HFFc6 (cell line): ENCODE results near the gene GAREM1. TPM values are rescaled to one million over a fixed set of nuclear protein-coding genes. Genes with fewer than 3 reads are reported as not detected.

ENCODE experiments used
- DNase-seq: peaks from one replicate; pipeline ENCODE4 v3.0.0-alpha.2; 2018
- H3K27ac Mint-ChIP-seq: 2 replicates; pipeline ENCODE4 v1.8.0; 2020; ENCODE audit warnings: mild to moderate bottlenecking, mixed read lengths
- H3K27me3 Mint-ChIP-seq: 2 replicates; pipeline ENCODE4 v1.8.0; 2021; ENCODE audit warnings: mild to moderate bottlenecking, moderate library complexity, mixed read lengths; ENCODE audit not compliant: insufficient read depth
- H3K36me3 Mint-ChIP-seq: 2 replicates; pipeline ENCODE4 v1.8.0; 2021; ENCODE audit warnings: low read depth, mixed read lengths
- H3K4me1 Mint-ChIP-seq: 2 replicates; pipeline ENCODE4 v1.8.0; 2020; ENCODE audit warnings: low read depth, mixed read lengths
- H3K4me3 Mint-ChIP-seq: 2 replicates; pipeline ENCODE4 v1.8.0; 2020; ENCODE audit warnings: mild to moderate bottlenecking, moderate library complexity, mixed read lengths
- H3K9me3 Mint-ChIP-seq: 2 replicates; pipeline ENCODE4 v1.8.0; 2020; ENCODE audit warnings: mild to moderate bottlenecking, mixed read lengths
- total RNA-seq, 6 experiments: library from RNA; stranded (reverse); fragmentation: NEBNext Ultra II Directional; extraction: Animal tissue kit (Norgen Biotek cat#: 25700); gene quantifications; 2 replicates in 1 of 6; 3 replicates in 5 of 6; pipeline ENCODE4 v1.2.3, GENCODE V29; 2021
- TF ChIP-seq, protein P1 (sequence below): fragments of 200-600 bp; sonication (generic); IDR thresholded peaks from 2 replicates; pipeline ENCODE4 v1.5.0; 2021; ENCODE audit warnings: antibody characterized with exemption, mild to moderate bottlenecking

GAREM1 gene
- total RNA-seq, 6 experiments from 2014 or later = 0.03 to 0.31 (median 0.08) TPM

DNA sequence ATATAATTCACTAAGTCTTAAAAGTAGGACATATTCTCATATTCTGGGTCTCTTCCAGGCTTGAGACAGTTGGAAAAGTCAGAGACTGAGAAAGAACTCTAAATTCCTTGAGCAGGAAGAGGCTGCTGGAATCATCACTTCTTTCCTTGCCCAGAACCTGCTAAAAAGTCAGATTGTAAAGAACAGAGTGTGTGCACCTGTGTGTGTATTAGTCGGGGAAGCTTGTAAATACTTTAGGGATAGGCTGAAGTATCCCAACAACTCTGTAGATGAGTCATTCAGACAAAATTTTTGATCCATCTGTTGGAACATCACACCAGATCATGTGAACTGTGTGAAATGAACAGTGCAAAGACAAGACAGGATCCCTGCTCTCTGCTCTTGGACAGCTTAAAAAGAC lies 16.1 kb downstream of the GAREM1 start:
- H3K36me3 Mint-ChIP-seq = no peaks in the 10 kb centered on the region
- H3K4me3 Mint-ChIP-seq = no peak overlapping the region
- no peaks in the 10 kb centered on the region for H3K27me3 Mint-ChIP-seq
- DNase-seq = no peak
- TF ChIP-seq, protein P1, sequence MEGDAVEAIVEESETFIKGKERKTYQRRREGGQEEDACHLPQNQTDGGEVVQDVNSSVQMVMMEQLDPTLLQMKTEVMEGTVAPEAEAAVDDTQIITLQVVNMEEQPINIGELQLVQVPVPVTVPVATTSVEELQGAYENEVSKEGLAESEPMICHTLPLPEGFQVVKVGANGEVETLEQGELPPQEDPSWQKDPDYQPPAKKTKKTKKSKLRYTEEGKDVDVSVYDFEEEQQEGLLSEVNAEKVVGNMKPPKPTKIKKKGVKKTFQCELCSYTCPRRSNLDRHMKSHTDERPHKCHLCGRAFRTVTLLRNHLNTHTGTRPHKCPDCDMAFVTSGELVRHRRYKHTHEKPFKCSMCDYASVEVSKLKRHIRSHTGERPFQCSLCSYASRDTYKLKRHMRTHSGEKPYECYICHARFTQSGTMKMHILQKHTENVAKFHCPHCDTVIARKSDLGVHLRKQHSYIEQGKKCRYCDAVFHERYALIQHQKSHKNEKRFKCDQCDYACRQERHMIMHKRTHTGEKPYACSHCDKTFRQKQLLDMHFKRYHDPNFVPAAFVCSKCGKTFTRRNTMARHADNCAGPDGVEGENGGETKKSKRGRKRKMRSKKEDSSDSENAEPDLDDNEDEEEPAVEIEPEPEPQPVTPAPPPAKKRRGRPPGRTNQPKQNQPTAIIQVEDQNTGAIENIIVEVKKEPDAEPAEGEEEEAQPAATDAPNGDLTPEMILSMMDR = no peak
- H3K27ac Mint-ChIP-seq = no peak overlapping the region
- no peaks in the 10 kb centered on the region for H3K4me1 Mint-ChIP-seq
- peaks cover 7% of the 10 kb centered on the region for H3K9me3 Mint-ChIP-seq

DNA sequence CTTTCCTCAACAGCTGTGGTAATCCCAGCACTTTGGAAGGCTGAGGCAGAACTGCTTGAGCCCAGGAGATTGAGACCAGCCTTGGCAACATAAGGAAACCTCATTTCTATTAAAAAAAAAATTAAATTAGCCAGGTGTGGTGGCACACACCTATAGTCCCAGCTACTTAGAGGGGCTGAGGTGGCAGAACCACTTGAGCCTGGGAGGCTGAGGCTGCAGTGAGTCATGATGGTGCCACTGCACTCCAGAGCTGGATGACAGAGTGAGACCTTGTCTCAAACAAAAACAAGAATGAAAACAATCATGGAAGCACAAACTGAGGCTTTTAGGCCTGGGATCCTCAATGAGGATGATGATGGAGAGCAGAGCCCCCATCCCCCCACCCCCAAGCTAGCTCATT lies 19.8 kb downstream of the GAREM1 start:
- Mint-ChIP-seq H3K36me3 (no peaks in the 10 kb centered on the region), H3K4me3 (no peak overlapping the region), H3K27me3 (no peaks in the 10 kb centered on the region), H3K27ac (no peak overlapping the region), H3K9me3 (peaks cover 7% of the 10 kb centered on the region), H3K4me1 (no peaks in the 10 kb centered on the region)
- TF ChIP-seq, protein P1 = no peak
- DNase-seq = no peak

DNA sequence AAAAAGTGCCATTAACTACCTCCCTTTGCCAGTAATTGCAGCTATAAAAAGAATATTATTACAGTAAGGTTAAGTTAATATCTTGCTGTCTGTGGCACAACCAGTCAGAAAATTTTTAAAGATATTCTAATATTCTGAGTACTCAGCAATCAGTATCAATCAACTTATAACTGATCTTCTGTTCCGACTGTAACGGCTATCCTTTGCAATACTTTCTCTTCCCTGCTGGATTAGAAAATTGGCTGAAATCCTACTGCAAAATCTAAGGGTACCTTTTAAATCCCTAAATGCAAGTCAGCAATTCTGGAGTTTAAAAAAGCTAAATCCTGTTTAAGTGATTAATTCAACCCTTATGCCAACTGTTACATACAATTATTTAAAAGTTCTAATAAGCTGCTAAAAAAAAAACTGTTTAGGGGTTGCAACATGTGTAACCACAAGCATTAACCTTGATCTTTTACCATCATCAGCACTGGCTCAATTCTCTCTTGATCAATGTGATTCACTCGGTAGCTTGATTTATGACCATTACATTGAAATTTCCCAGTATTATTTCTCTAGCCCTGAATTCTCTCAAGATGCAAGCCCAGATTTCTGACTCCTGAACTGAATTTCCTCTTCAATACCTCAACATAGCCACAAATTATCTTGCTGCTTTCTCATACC lies 20.5 kb downstream of the GAREM1 start:
- no peak overlapping the region for H3K27ac Mint-ChIP-seq
- no peaks in the 10 kb centered on the region for H3K27me3 Mint-ChIP-seq
- H3K4me3 Mint-ChIP-seq = no peak overlapping the region
- no peaks in the 10 kb centered on the region for H3K36me3 Mint-ChIP-seq
- H3K9me3 Mint-ChIP-seq = peaks cover 7% of the 10 kb centered on the region
- H3K4me1 Mint-ChIP-seq = no peaks in the 10 kb centered on the region
- DNase-seq = no peak
- TF ChIP-seq, protein P1 = no peak

DNA sequence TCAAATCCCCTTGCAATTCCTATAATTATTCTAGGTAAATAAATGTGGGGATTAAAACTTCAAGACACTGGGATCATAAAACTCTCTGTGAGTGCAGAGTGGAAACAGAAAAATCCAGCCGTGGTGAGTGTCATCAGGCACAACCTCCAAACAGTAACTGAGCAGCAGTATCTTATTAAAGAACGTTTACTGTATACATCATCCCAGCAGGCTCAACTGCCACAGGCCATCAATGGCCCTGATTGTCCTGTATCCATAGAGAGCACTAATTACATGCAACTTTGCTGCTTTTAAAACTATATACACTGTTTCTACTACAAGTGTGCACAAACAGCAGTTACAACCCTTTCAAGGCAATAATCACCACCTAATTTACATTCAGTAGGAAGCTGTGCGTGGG lies 23.9 kb downstream of the GAREM1 start:
- Mint-ChIP-seq H3K27ac (no peak overlapping the region), H3K4me1 (no peaks in the 10 kb centered on the region), H3K4me3 (no peak overlapping the region), H3K36me3 (no peaks in the 10 kb centered on the region), H3K27me3 (no peaks in the 10 kb centered on the region; the same call in 1 of the 2 replicates), H3K9me3 (peaks cover 3% of the 10 kb centered on the region; the same call in 1 of the 2 replicates)
- TF ChIP-seq, protein P1 = no peak
- no peak for DNase-seq

DNA sequence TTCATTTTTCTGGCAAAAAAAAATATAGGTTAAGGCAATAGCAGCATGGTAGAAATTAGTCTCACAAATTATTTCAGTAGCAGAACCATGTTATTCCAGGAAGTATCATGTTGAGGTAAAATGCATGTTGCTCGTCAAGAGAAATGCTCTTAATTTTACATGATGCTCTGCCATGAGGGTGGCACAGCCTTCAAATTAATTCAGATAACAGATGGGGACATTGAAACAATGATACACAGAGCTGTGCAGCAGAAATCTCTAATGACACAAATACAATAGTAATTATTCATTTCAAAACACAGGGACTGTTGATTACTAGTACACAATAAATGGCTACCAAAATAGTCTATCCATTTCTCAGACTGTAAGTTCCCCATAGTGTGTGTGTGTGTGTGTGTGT lies 24.8 kb downstream of the GAREM1 start:
- Mint-ChIP-seq H3K36me3 (no peaks in the 10 kb centered on the region), H3K27me3 (no peaks in the 10 kb centered on the region; the same call in 1 of the 2 replicates), H3K27ac (no peak overlapping the region), H3K4me3 (no peak overlapping the region), H3K4me1 (no peaks in the 10 kb centered on the region), H3K9me3 (no peaks in the 10 kb centered on the region)
- no peak for DNase-seq
- TF ChIP-seq, protein P1 = no peak
